ENCODE measurements around the gene RABIF.
A peak's percentile ranks its signal among the peaks of the same experiment; 100 is the strongest.
"Not testable (repeated sequence)": the region's sequence is repeated elsewhere in the genome, so short reads cannot be mapped to it uniquely, and the experiment has no call there.

Gene RABIF

DNA sequence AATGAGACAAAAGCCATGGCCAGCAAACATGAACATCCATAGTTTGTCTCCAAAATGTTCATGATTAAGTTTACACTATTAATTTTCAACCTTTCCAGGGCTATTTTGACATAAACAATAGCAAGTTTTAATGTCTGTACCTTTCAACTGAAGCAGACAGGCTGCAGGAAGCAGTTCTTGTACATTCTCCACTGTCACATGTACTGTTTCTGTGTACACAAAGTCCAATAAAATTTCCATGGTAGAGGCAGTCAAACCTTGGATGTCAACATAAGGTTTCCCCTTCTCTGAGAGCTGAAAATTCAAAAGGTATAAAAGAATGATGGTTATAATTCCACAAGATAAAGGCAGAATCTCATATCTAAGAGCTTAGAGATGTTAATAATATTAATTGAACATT is 30.7 kb upstream of the RABIF start:
- TF ChIP-seq Cebpa-rat (IDR thresholded peaks at IDR 0.05): no peak
- peaks cover 0 to 9% (median 0%) of the 10 kb centered on the region in 11 experiments; a peak in 3 of 22 replicates for H4K20me1 ChIP-seq
- no peak overlapping the region for H3K4me3 ChIP-seq
- no peaks in the 10 kb centered on the region for H3K9me3 ChIP-seq (replicated peaks in 1 of 11)
- H3K36me3 ChIP-seq: peaks cover 68 to 93% (median 74%) of the 10 kb centered on the region in 11 experiments
- H3K4me2 ChIP-seq: no peak overlapping the region
- H3K4me1 ChIP-seq: peaks cover 6 to 27% (median 18%) of the 10 kb centered on the region in 10 experiments; a peak in 16 of 20 replicates
- no peak overlapping the region for H3K9ac ChIP-seq
- no peak overlapping the region for H3K27ac ChIP-seq
- no peaks in the 10 kb centered on the region for H3K27me3 ChIP-seq

DNA sequence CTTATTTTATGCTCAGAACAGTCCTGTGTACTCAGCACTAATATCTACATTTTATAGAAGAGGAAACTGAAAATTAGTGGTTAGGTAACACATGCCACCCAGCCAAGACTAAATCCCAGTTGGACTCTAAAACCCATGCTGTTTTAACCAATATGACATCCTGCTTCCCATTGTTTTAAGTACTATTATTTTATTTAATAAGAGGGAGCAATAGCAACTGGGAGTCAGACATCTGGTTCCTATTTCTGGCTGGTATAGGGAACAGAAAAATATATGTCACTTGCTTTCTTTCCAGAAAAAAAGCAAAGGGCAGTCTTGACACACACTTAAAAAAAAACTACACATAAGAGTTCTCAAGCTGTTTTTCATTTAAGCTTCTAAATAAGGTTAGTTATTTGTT is 26.2 kb upstream of the RABIF start:
- H3K9me3 ChIP-seq (replicated peaks in 1 of 11): no peaks in the 10 kb centered on the region
- H3K4me1 ChIP-seq: no peaks in the 10 kb centered on the region
- H3K4me2 ChIP-seq: no peak overlapping the region
- peaks cover 0 to 5% (median 0%) of the 10 kb centered on the region in 11 experiments; a peak in 3 of 22 replicates for H4K20me1 ChIP-seq
- no peak overlapping the region for H3K4me3 ChIP-seq
- no peak for TF ChIP-seq Cebpa-rat (IDR thresholded peaks at IDR 0.05)
- no peaks in the 10 kb centered on the region for H3K27me3 ChIP-seq
- H3K27ac ChIP-seq: peak overlapping the region in 1 of 11 experiments; percentile 0; a peak in 1 of 22 replicates
- H3K36me3 ChIP-seq: peaks cover 97 to 100% (median 98%) of the 10 kb centered on the region in 11 experiments
- no peak overlapping the region for H3K9ac ChIP-seq

- not testable (repeated sequence) for H3K4me1 ChIP-seq; H3K4me3 ChIP-seq; H3K9me3 ChIP-seq (replicated peaks in 1 of 11); H3K27me3 ChIP-seq; H3K4me2 ChIP-seq; H4K20me1 ChIP-seq; H3K27ac ChIP-seq; H3K9ac ChIP-seq
- H3K36me3 ChIP-seq: peaks cover 96 to 100% (median 99%) of the 10 kb centered on the region in 11 experiments
Measured at GRCh38 chr1:202912476-202912875, 23.5 kb upstream of the RABIF start.

DNA sequence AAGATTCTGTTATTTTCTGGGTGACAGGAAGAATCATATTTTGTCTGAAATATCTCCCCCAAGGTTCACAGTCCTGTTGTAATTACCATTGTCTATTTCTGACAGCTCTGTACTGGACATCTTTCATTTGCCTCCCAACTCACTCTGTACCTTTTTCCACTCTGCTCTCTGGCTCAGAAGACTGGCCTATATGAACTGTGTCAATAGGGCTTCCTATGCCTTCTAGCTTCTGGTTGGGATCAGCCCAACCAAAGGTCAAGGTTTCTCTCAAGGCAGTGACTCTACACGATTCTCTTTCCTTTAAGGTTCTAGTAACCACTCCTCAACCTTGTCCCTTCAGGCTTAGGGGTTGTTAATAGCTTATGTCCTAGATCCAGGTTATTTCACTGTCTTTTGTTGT is 20.5 kb upstream of the RABIF start:
- Histone ChIP-seq H3K4me3 (no peak overlapping the region), H4K20me1 (no peaks in the 10 kb centered on the region; a peak in 1 of 22 replicates), H3K9me3 (replicated peaks in 1 of 11) (no peaks in the 10 kb centered on the region), H3K9ac (no peak overlapping the region), H3K27ac (no peak overlapping the region), H3K4me1 (no peaks in the 10 kb centered on the region), H3K36me3 (peaks cover 86 to 98% (median 95%) of the 10 kb centered on the region in 11 experiments), H3K4me2 (no peak overlapping the region), H3K27me3 (no peaks in the 10 kb centered on the region)
- no peak for TF ChIP-seq Cebpa-rat (IDR thresholded peaks at IDR 0.05)

- H3K36me3 ChIP-seq: peaks cover 82 to 98% (median 95%) of the 10 kb centered on the region in 11 experiments
- H3K27me3 ChIP-seq: no peaks in the 10 kb centered on the region
- H3K4me2 ChIP-seq: no peak overlapping the region
- no peak overlapping the region for H3K9ac ChIP-seq
- H3K27ac ChIP-seq: no peak overlapping the region
- no peak for TF ChIP-seq Cebpa-rat (IDR thresholded peaks at IDR 0.05)
- H4K20me1 ChIP-seq: no peaks in the 10 kb centered on the region; a peak in 1 of 22 replicates
- H3K4me1 ChIP-seq: no peaks in the 10 kb centered on the region
- H3K4me3 ChIP-seq: no peak overlapping the region
- H3K9me3 ChIP-seq (replicated peaks in 1 of 11): no peaks in the 10 kb centered on the region
Measured at GRCh38 chr1:202908998-202909397, 20.0 kb upstream of the RABIF start.

- no peak for TF ChIP-seq Cebpa-rat (IDR thresholded peaks at IDR 0.05)
- peaks cover 65 to 98% (median 92%) of the 10 kb centered on the region in 11 experiments for H3K36me3 ChIP-seq
Measured at GRCh38 chr1:202905331-202905730, 16.4 kb upstream of the RABIF start.

GRCh38 chr1:202903808-202904207 is 14.9 kb upstream of the RABIF start:
- not testable (repeated sequence) for H3K4me2 ChIP-seq; H3K9me3 ChIP-seq (replicated peaks in 1 of 11); H4K20me1 ChIP-seq; H3K4me3 ChIP-seq; H3K27ac ChIP-seq; H3K4me1 ChIP-seq; H3K27me3 ChIP-seq; H3K9ac ChIP-seq
- H3K36me3 ChIP-seq: peaks cover 65 to 98% (median 95%) of the 10 kb centered on the region in 11 experiments

More at GRCh38 chr1:202905331-202905730, 16.4 kb upstream of the RABIF start:
- H4K20me1 ChIP-seq: no peaks in the 10 kb centered on the region; a peak in 1 of 22 replicates
- H3K9me3 ChIP-seq (replicated peaks in 1 of 11): no peaks in the 10 kb centered on the region
- no peaks in the 10 kb centered on the region for H3K27me3 ChIP-seq
- no peak overlapping the region for H3K4me2 ChIP-seq
- H3K4me1 ChIP-seq: no peaks in the 10 kb centered on the region
- no peak overlapping the region for H3K27ac ChIP-seq
- no peak overlapping the region for H3K4me3 ChIP-seq
- H3K9ac ChIP-seq: no peak overlapping the region

DNA sequence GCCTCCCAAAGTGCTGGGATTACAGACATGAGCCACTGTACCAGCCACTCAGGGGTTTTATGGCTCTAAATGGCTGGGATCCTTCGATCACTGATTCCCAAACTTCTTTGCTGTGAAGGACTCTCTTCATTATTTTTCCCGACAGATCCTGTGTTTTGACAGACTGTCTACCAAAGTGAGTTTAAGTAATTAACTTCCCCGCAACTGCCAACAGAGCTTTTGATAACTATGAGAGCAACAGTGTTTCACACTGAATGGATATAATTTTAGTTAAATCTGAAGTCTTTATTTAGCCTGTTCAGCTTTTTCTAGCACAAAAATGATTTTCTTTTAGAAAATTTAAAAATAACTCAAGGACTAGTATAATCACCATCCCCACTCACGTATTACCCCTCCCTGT is 12.6 kb upstream of the RABIF start:
- Histone ChIP-seq H4K20me1 (no peaks in the 10 kb centered on the region; a peak in 2 of 22 replicates), H3K4me2 (no peak overlapping the region), H3K4me1 (no peaks in the 10 kb centered on the region), H3K27ac (no peak overlapping the region), H3K36me3 (peaks cover 66 to 98% (median 94%) of the 10 kb centered on the region in 11 experiments), H3K9me3 (replicated peaks in 1 of 11) (no peaks in the 10 kb centered on the region), H3K27me3 (no peaks in the 10 kb centered on the region), H3K4me3 (no peak overlapping the region), H3K9ac (0 out of 22 replicates have a peak overlapping the region, but pooled peaks of 1 of the 11 experiments have one; percentile 11)
- no peak for TF ChIP-seq Cebpa-rat (IDR thresholded peaks at IDR 0.05)

GRCh38 chr1:202892501-202892900 is 3.6 kb upstream of the RABIF start:
- no peak overlapping the region for H3K4me2 ChIP-seq
- no peak for TF ChIP-seq Cebpa-rat (IDR thresholded peaks at IDR 0.05)
- no peak overlapping the region for H3K27ac ChIP-seq
- H3K27me3 ChIP-seq: no peaks in the 10 kb centered on the region
- H3K9ac ChIP-seq: no peak overlapping the region
- H3K4me3 ChIP-seq: no peak overlapping the region
- peaks cover 65 to 77% (median 73%) of the 10 kb centered on the region in 11 experiments for H3K36me3 ChIP-seq
- H3K9me3 ChIP-seq (replicated peaks in 1 of 11): no peaks in the 10 kb centered on the region
- peaks cover 0 to 11% (median 4%) of the 10 kb centered on the region in 11 experiments; a peak in 10 of 22 replicates for H4K20me1 ChIP-seq
- peaks cover 11 to 16% (median 13%) of the 10 kb centered on the region in 10 experiments for H3K4me1 ChIP-seq

- Histone ChIP-seq H3K36me3 (peaks cover 44 to 57% (median 52%) of the 10 kb centered on the region in 11 experiments), H3K27me3 (no peaks in the 10 kb centered on the region), H3K27ac (no peak overlapping the region), H3K9me3 (replicated peaks in 1 of 11) (no peaks in the 10 kb centered on the region), H3K4me3 (no peak overlapping the region), H4K20me1 (peaks cover 0 to 28% (median 16%) of the 10 kb centered on the region in 11 experiments; a peak in 16 of 22 replicates), H3K9ac (0 out of 22 replicates have a peak overlapping the region, but pooled peaks of 1 of the 11 experiments have one; percentile 13), H3K4me2 (no peak overlapping the region), H3K4me1 (peaks cover 18 to 31% (median 23%) of the 10 kb centered on the region in 10 experiments)
- TF ChIP-seq Cebpa-rat (IDR thresholded peaks at IDR 0.05): no peak
Measured at GRCh38 chr1:202890392-202890791, 1.4 kb upstream of the RABIF start.
